ENCODE data around the gene IQSEC1.

Gene IQSEC1

GRCh38 chr3:13041113-13041776 is 32.0 kb downstream of the IQSEC1 start:
- Histone ChIP-seq H3K27ac (ENCODE audit: low read depth, low read length) (no peak overlapping the region), H3K4me3 (ENCODE audit: insufficient read depth, low read length, poor library complexity, severe bottlenecking) (no peak overlapping the region), H3K79me2 (ENCODE audit: insufficient read depth, low read length) (no peaks in the 10 kb centered on the region), H4K20me1 (ENCODE audit: low read depth, low read length) (no peaks in the 10 kb centered on the region), H3K9me3 (ENCODE audit: insufficient read depth, low read length) (no peaks in the 10 kb centered on the region), H3K9me2 (replicated peaks; ENCODE audit: insufficient read depth, low read length) (no peaks in the 10 kb centered on the region), H2AFZ (ENCODE audit: low read depth, low read length, severe bottlenecking) (no peak overlapping the region), H3K27me3 (ENCODE audit: low read length) (no peaks in the 10 kb centered on the region; the same call in 1 of the 2 replicates), H3K36me3 (ENCODE audit: low read length) (no peaks in the 10 kb centered on the region), H3K9ac (ENCODE audit: low read length) (no peak overlapping the region), H3K4me2 (ENCODE audit: low read depth, low read length, poor library complexity, severe bottlenecking) (no peak overlapping the region), H3F3A (ENCODE audit: insufficient read depth) (no peaks in the 10 kb centered on the region)
- TF ChIP-seq, protein P1, sequence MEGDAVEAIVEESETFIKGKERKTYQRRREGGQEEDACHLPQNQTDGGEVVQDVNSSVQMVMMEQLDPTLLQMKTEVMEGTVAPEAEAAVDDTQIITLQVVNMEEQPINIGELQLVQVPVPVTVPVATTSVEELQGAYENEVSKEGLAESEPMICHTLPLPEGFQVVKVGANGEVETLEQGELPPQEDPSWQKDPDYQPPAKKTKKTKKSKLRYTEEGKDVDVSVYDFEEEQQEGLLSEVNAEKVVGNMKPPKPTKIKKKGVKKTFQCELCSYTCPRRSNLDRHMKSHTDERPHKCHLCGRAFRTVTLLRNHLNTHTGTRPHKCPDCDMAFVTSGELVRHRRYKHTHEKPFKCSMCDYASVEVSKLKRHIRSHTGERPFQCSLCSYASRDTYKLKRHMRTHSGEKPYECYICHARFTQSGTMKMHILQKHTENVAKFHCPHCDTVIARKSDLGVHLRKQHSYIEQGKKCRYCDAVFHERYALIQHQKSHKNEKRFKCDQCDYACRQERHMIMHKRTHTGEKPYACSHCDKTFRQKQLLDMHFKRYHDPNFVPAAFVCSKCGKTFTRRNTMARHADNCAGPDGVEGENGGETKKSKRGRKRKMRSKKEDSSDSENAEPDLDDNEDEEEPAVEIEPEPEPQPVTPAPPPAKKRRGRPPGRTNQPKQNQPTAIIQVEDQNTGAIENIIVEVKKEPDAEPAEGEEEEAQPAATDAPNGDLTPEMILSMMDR (IDR thresholded peaks at IDR 0.05; ENCODE audit: insufficient read depth, low read length, poor library complexity, severe bottlenecking) = no peak
- TF ChIP-seq EZH2phosphoT487 (conservative IDR thresholded peaks at IDR 0.05; ENCODE audit: low read length) = no peak

DNA sequence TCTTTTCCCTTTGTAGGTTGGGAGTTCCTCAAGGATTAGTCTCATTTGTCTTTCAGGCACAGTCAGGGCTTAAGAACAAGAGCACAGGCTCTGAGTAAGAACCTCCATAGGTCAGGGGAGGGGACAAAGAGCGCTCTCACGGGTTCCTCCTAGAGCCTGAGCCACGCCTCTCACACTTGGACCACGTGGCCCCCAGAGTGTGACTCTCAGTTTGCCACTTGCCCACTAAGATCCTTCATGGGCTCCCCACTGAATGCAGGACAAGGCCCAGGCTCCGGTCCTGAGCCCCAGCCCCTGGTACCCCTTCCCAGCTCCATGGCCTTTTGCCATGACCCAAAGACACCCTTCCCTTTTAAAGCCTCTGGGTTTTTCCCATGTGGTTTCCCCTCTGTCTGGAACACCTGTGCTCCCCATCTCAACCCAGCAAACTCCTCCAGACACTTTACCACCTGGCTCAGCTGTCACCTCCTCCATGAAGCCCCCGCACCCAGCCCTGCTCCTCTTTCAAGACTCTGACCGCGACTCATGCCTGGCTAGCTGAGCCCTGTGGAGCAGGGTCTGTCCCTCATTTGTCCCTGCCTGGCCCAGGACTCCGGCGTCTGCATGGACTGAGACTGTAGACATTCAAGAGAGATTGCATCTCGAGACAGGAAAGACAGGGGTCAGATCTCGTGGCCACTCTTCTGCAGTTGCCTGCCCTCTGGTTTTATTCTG is 32.7 kb downstream of the IQSEC1 start:
- no peak overlapping the region for H3K4me3 ChIP-seq (ENCODE audit: insufficient read depth, low read length, poor library complexity, severe bottlenecking)
- no peaks in the 10 kb centered on the region for H3K9me3 ChIP-seq (ENCODE audit: insufficient read depth, low read length)
- no peaks in the 10 kb centered on the region for H3K79me2 ChIP-seq (ENCODE audit: insufficient read depth, low read length)
- H4K20me1 ChIP-seq (ENCODE audit: low read depth, low read length) = no peaks in the 10 kb centered on the region
- no peaks in the 10 kb centered on the region for H3K9me2 ChIP-seq (replicated peaks; ENCODE audit: insufficient read depth, low read length)
- TF ChIP-seq, protein P1 (IDR thresholded peaks at IDR 0.05; ENCODE audit: insufficient read depth, low read length, poor library complexity, severe bottlenecking) = no peak
- no peak for TF ChIP-seq EZH2phosphoT487 (conservative IDR thresholded peaks at IDR 0.05; ENCODE audit: low read length)
- H3K9ac ChIP-seq (ENCODE audit: low read length) = no peak overlapping the region
- H3K27me3 ChIP-seq (ENCODE audit: low read length) = no peaks in the 10 kb centered on the region; the same call in 1 of the 2 replicates
- H3K36me3 ChIP-seq (ENCODE audit: low read length) = no peaks in the 10 kb centered on the region
- H3K27ac ChIP-seq (ENCODE audit: low read depth, low read length) = no peak overlapping the region
- H3F3A ChIP-seq (ENCODE audit: insufficient read depth) = no peaks in the 10 kb centered on the region
- no peak overlapping the region for H2AFZ ChIP-seq (ENCODE audit: low read depth, low read length, severe bottlenecking)
- no peak overlapping the region for H3K4me2 ChIP-seq (ENCODE audit: low read depth, low read length, poor library complexity, severe bottlenecking)

GRCh38 chr3:13039213-13039896 is 33.9 kb downstream of the IQSEC1 start:
- Histone ChIP-seq H3K9ac (ENCODE audit: low read length) (no peak overlapping the region), H3K4me2 (ENCODE audit: low read depth, low read length, poor library complexity, severe bottlenecking) (no peak overlapping the region), H3F3A (ENCODE audit: insufficient read depth) (no peaks in the 10 kb centered on the region), H3K27me3 (ENCODE audit: low read length) (no peaks in the 10 kb centered on the region; the same call in 1 of the 2 replicates), H3K36me3 (ENCODE audit: low read length) (no peaks in the 10 kb centered on the region), H3K9me3 (ENCODE audit: insufficient read depth, low read length) (no peaks in the 10 kb centered on the region), H3K79me2 (ENCODE audit: insufficient read depth, low read length) (no peaks in the 10 kb centered on the region), H4K20me1 (ENCODE audit: low read depth, low read length) (no peaks in the 10 kb centered on the region), H3K9me2 (replicated peaks; ENCODE audit: insufficient read depth, low read length) (no peaks in the 10 kb centered on the region), H3K27ac (ENCODE audit: low read depth, low read length) (no peak overlapping the region), H2AFZ (ENCODE audit: low read depth, low read length, severe bottlenecking) (no peak overlapping the region), H3K4me3 (ENCODE audit: insufficient read depth, low read length, poor library complexity, severe bottlenecking) (no peak overlapping the region)
- TF ChIP-seq, protein P1 (IDR thresholded peaks at IDR 0.05; ENCODE audit: insufficient read depth, low read length, poor library complexity, severe bottlenecking) = no peak
- TF ChIP-seq EZH2phosphoT487 (conservative IDR thresholded peaks at IDR 0.05; ENCODE audit: low read length) = no peak
